MM.1S (cell line): ENCODE results near the gene NCOA5.

Experiments used
- DNase-seq: peaks from one replicate; pipeline ENCODE4 v3.0.0-alpha.2; 2015
- H2AFZ ChIP-seq: fragments of 300-600 bp; sonication (generic); 2 replicates; pipeline ENCODE4 v1.6.0; 2016; ENCODE audit warnings: antibody characterized with exemption, low read length
- H3F3A ChIP-seq: fragments of 300-600 bp; sonication (generic); 2 replicates; pipeline ENCODE4 v1.6.1; 2016; ENCODE audit warnings: mild to moderate bottlenecking, antibody characterized with exemption, low read length, moderate library complexity, mixed read lengths; ENCODE audit not compliant: insufficient read depth
- H3K27ac ChIP-seq: fragments of 300-600 bp; sonication (generic); 2 replicates; pipeline ENCODE4 v1.5.1; 2016; ENCODE audit warnings: mild to moderate bottlenecking, low read length
- H3K27me3 ChIP-seq: fragments of 300-600 bp; sonication (generic); replicated peaks from 2 replicates; pipeline ENCODE4 v1.6.0; 2016; ENCODE audit warnings: low read length; ENCODE audit not compliant: insufficient read depth
- H3K36me3 ChIP-seq: fragments of 300-600 bp; sonication (generic); replicated peaks from 2 replicates; pipeline ENCODE4 v1.6.1; 2016; ENCODE audit warnings: mild to moderate bottlenecking, low read length, mixed read lengths; ENCODE audit not compliant: insufficient read depth
- H3K4me1 ChIP-seq: fragments of 300-600 bp; sonication (generic); 2 replicates; pipeline ENCODE4 v1.6.1; 2016; ENCODE audit warnings: low read length, mixed read lengths
- H3K4me2 ChIP-seq: fragments of 300-600 bp; sonication (generic); 2 replicates; pipeline ENCODE4 v1.6.0; 2016; ENCODE audit warnings: low read depth, low read length
- H3K4me3 ChIP-seq: fragments of 300-600 bp; sonication (generic); 2 replicates; pipeline ENCODE4 v1.5.1; 2016; ENCODE audit warnings: low read length, mixed read lengths
- H3K79me2 ChIP-seq: fragments of 300-600 bp; sonication (generic); 2 replicates; pipeline ENCODE4 v1.6.1; 2016; ENCODE audit warnings: mixed run types, low read length, mixed read lengths
- H3K9ac ChIP-seq: fragments of 300-600 bp; sonication (generic); 2 replicates; pipeline ENCODE4 v1.6.1; 2016; ENCODE audit warnings: low read length, mixed read lengths
- H3K9me2 ChIP-seq: fragments of 300-600 bp; sonication (generic); replicated peaks from 2 replicates; pipeline ENCODE4 v1.6.1; 2016; ENCODE audit warnings: mild to moderate bottlenecking, low read length, mixed read lengths; ENCODE audit not compliant: insufficient read depth
- H3K9me3 ChIP-seq: fragments of 300-600 bp; sonication (generic); replicated peaks from 2 replicates; pipeline ENCODE4 v1.6.1; 2016; ENCODE audit warnings: mild to moderate bottlenecking, low read length, mixed read lengths; ENCODE audit not compliant: insufficient read depth
- H4K20me1 ChIP-seq: fragments of 300-600 bp; sonication (generic); 2 replicates; pipeline ENCODE4 v1.6.1; 2016; ENCODE audit warnings: mild to moderate bottlenecking, low read length, moderate library complexity, mixed read lengths; ENCODE audit not compliant: insufficient read depth
- EZH2 ChIP-seq: fragments of 300-600 bp; sonication (generic); optimal IDR thresholded peaks from 2 replicates; pipeline ENCODE3; 2017; ENCODE audit warnings: low read depth, mild to moderate bottlenecking, antibody characterized with exemption, low read length, mixed read lengths
- EZH2phosphoT487 ChIP-seq: fragments of 300-600 bp; sonication (generic); IDR thresholded peaks from 2 replicates; pipeline ENCODE4 v1.6.1; 2018; ENCODE audit warnings: antibody characterized with exemption, low read length
- TF ChIP-seq, protein P1 (sequence below): fragments of 300-600 bp; sonication (generic); IDR thresholded peaks from 2 replicates; pipeline ENCODE4 v1.5.1; 2016; ENCODE audit warnings: antibody characterized with exemption, low read length, mixed read lengths

The NCOA5 gene

DNA sequence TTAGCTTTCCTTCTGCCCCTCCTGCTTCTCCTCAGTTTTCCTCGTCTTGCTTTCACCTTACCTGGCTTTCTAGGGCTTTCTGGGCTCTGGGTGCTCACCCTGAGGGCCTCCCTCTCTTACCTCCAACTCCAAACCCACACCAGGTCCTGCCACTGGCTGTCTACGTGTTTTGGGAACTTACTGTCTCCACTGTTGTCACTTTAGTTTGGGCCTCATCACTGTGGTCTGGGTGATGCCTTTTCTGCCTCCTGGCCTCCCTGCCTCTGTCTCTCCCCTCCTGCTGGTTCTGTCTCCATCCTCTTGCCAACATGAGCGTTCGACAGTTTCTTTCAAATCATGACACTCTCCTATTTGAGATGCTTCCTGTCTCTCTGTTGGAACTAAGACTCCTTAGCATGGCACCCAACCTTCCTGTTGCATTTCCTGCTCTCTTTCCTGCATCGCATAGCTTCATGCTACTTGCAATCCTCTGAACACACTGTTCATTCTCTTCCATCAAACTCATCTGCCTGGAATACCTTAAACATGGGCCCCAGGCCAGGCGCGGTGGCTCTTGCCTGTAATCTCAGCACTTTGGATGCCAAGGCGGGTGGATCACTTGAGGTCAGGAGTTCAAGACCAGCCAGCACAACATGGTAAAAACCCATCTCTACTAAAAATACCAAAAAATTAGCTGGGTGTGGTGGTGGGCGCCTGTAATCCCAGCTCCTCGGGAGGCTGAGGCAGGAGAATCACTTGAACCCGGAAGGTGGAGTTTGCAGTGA lies 33.9 kb upstream of the NCOA5 start:
- Histone ChIP-seq H3K4me1 (peaks cover 29% of the 10 kb centered on the region), H4K20me1 (no peaks in the 10 kb centered on the region), H3K9me2 (no peaks in the 10 kb centered on the region), H3K9me3 (no peaks in the 10 kb centered on the region), H3K36me3 (no peaks in the 10 kb centered on the region), H3K4me2 (no peak overlapping the region), H3K9ac (no peak overlapping the region), H3K27me3 (no peaks in the 10 kb centered on the region), H2AFZ (no peak overlapping the region), H3K4me3 (no peak overlapping the region), H3F3A (peaks cover 9% of the 10 kb centered on the region; the same call in 1 of the 2 replicates), H3K27ac (no peak overlapping the region), H3K79me2 (no peaks in the 10 kb centered on the region)
- TF ChIP-seq, protein P1, sequence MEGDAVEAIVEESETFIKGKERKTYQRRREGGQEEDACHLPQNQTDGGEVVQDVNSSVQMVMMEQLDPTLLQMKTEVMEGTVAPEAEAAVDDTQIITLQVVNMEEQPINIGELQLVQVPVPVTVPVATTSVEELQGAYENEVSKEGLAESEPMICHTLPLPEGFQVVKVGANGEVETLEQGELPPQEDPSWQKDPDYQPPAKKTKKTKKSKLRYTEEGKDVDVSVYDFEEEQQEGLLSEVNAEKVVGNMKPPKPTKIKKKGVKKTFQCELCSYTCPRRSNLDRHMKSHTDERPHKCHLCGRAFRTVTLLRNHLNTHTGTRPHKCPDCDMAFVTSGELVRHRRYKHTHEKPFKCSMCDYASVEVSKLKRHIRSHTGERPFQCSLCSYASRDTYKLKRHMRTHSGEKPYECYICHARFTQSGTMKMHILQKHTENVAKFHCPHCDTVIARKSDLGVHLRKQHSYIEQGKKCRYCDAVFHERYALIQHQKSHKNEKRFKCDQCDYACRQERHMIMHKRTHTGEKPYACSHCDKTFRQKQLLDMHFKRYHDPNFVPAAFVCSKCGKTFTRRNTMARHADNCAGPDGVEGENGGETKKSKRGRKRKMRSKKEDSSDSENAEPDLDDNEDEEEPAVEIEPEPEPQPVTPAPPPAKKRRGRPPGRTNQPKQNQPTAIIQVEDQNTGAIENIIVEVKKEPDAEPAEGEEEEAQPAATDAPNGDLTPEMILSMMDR = no peak
- TF ChIP-seq EZH2phosphoT487 = no peak
- TF ChIP-seq EZH2 = no peak
- no peak for DNase-seq

DNA sequence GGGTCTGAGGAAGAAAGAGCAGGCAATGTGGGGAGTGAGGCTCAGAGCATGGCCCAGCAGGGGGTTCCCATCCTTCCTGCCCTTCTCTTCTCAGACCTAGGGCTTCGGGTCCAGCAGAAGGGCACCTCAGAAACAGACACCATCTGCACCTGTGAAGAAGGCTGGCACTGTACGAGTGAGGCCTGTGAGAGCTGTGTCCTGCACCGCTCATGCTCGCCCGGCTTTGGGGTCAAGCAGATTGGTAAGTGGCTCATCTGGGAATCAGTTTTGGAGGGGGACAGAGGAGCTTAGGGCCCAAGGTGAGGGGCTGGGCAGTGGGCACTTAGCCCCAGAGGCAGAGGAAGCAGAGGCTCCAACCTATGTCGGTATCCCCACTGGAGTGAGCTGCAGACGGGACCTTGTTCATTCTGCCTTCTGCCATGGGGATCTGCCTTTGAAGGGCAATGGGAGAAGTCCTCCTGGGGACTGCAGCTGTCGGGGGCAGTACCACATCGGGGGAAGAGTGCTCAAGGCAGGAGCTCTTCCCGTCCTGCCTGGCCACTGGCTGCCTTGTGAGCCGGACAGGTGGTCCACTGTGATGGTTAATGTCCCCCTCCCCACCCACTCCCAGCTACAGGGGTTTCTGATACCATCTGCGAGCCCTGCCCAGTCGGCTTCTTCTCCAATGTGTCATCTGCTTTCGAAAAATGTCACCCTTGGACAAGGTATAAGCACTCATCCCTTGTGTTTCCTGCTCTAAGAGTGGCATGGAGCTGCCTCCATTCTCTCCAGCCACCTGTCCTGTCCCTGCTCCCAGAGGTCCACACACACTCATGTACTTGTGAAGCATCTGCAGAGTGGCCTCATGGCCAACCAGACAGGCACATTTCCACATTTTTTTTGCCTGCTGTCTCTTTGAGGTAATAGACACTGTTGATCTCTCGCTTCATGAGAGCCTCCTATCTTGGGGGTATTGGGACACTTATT lies 33.0 kb upstream of the NCOA5 start:
- Histone ChIP-seq H3K9me2 (no peaks in the 10 kb centered on the region), H3K9ac (no peak overlapping the region), H3K36me3 (no peaks in the 10 kb centered on the region), H3F3A (peaks cover 9% of the 10 kb centered on the region; the same call in 1 of the 2 replicates), H3K4me3 (no peak overlapping the region), H4K20me1 (no peaks in the 10 kb centered on the region), H3K9me3 (no peaks in the 10 kb centered on the region), H3K79me2 (no peaks in the 10 kb centered on the region), H3K27ac (no peak overlapping the region), H3K27me3 (no peaks in the 10 kb centered on the region), H2AFZ (no peak overlapping the region), H3K4me1 (peaks cover 29% of the 10 kb centered on the region), H3K4me2 (no peak overlapping the region)
- TF ChIP-seq EZH2 (no peak), EZH2phosphoT487 (no peak)
- TF ChIP-seq, protein P1 = no peak
- no peak for DNase-seq

DNA sequence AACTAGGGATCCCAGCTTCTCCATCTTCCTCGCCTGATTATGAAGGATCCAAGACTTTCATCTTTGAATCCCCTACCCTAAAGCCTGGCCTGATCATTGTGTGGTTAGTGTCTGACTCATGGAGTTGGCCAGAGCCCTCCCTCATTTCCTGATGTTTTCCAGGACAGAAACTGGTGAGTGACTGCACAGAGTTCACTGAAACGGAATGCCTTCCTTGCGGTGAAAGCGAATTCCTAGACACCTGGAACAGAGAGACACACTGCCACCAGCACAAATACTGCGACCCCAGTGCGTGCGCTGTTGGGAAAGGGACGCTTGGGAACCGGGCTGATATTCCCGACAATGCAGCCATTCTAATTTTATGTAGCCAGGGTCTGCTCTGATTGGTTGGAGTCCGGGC lies 32.3 kb upstream of the NCOA5 start:
- no peak overlapping the region for H3K9ac ChIP-seq
- no peak for DNase-seq
- TF ChIP-seq EZH2 (no peak), EZH2phosphoT487 (no peak)
- TF ChIP-seq, protein P1 = no peak
- no peaks in the 10 kb centered on the region for H3K27me3 ChIP-seq
- H2AFZ ChIP-seq = peak overlapping the region; percentile 66; the same call in 1 of the 2 replicates
- no peaks in the 10 kb centered on the region for H3K36me3 ChIP-seq
- no peak overlapping the region for H3K4me3 ChIP-seq
- H3K9me2 ChIP-seq = no peaks in the 10 kb centered on the region
- H3F3A ChIP-seq = peaks cover 9% of the 10 kb centered on the region; the same call in 1 of the 2 replicates
- H4K20me1 ChIP-seq = no peaks in the 10 kb centered on the region
- no peaks in the 10 kb centered on the region for H3K9me3 ChIP-seq
- H3K4me1 ChIP-seq = peaks cover 29% of the 10 kb centered on the region
- no peaks in the 10 kb centered on the region for H3K79me2 ChIP-seq
- H3K27ac ChIP-seq = no peak overlapping the region
- H3K4me2 ChIP-seq = peak overlapping the region; percentile 95; the same call in 1 of the 2 replicates
